ENCODE measurements around the gene CCDC40. TPM values are rescaled to one million over a fixed set of nuclear protein-coding genes. Genes with fewer than 3 reads are reported as not detected.
A peak's percentile ranks its signal among the peaks of the same experiment; 100 is the strongest.
"Not testable (repeated sequence)": the region's sequence is repeated elsewhere in the genome, so short reads cannot be mapped to it uniquely, and the experiment has no call there.

The CCDC40 gene
- total RNA-seq, 1 donor from 2014 or later, result 0.37 TPM

- DNase-seq, result no peak
- intact Hi-C loops (cut with micrococcal nuclease), result loop anchor here (2.0 kb wide), 1 partner anchor 25 kb away; no protein-coding TSS in a partner anchor
- no peaks in the 10 kb centered on the region for H3K36me3 Mint-ChIP-seq (ENCODE audit: low read depth)
- peaks cover 51% of the 10 kb centered on the region for H3K27me3 Mint-ChIP-seq
- peaks cover 7% of the 10 kb centered on the region for H3K4me1 Mint-ChIP-seq
- no peak overlapping the region for H3K27ac Mint-ChIP-seq
- H3K9me3 Mint-ChIP-seq, result no peaks in the 10 kb centered on the region
- no peak overlapping the region for H3K4me3 Mint-ChIP-seq
Measured at GRCh38 chr17:80033840-80034239, 2.6 kb upstream of the CCDC40 start.

- Mint-ChIP-seq H3K4me3 (peak overlapping the region; percentile 88), H3K27me3 (peaks cover 55% of the 10 kb centered on the region), H3K4me1 (peaks cover 7% of the 10 kb centered on the region), H3K9me3 (no peaks in the 10 kb centered on the region), H3K27ac (peak overlapping the region; percentile 59), H3K36me3 (ENCODE audit: low read depth) (no peaks in the 10 kb centered on the region)
- DNase-seq, result peak; percentile 81
- intact Hi-C loops (cut with micrococcal nuclease), result loop anchor here (2.0 to 5.0 kb wide), 2 partner anchors 26 to 238 kb away; partner anchors contain the start of gene CBX8
Measured at GRCh38 chr17:80034791-80035686, 1.4 kb upstream of the CCDC40 start.

GRCh38 chr17:80035687-80035936, 830 bp upstream of the CCDC40 start, which contains the start of gene TBC1D16:
Gene TBC1D16 (minus strand): TSS chr17:80035872. CDS start chr17:80013547, 22,325 bp downstream.
- peak within 1 kb of the TSS; percentile 90 for H3K27ac Mint-ChIP-seq
- peak within 1 kb of the TSS; percentile 88 for H3K4me3 Mint-ChIP-seq
- DNase-seq, result peak; percentile 89
- H3K27me3 Mint-ChIP-seq, result peaks cover 54% of the 10 kb centered on the region
- H3K9me3 Mint-ChIP-seq, result no peaks in the 10 kb centered on the region
- intact Hi-C loops (cut with micrococcal nuclease), result loop anchor here (2.0 to 5.0 kb wide), 2 partner anchors 27 to 238 kb away; partner anchors contain the start of gene CBX8
- no peaks in the 10 kb centered on the region for H3K36me3 Mint-ChIP-seq (ENCODE audit: low read depth)
- peaks cover 7% of the 10 kb centered on the region for H3K4me1 Mint-ChIP-seq

- H3K27ac Mint-ChIP-seq, result peak overlapping the region; percentile 90
- no peaks in the 10 kb centered on the region for H3K9me3 Mint-ChIP-seq
- intact Hi-C loops (cut with micrococcal nuclease), result loop anchor here (5.0 kb wide), 1 partner anchor 240 kb away; the partner anchor contains the start of gene CBX8
- no peaks in the 10 kb centered on the region for H3K36me3 Mint-ChIP-seq (ENCODE audit: low read depth)
- DNase-seq, result peak; percentile 80
- H3K4me3 Mint-ChIP-seq, result peak overlapping the region; percentile 88
- peaks cover 7% of the 10 kb centered on the region for H3K4me1 Mint-ChIP-seq
- peaks cover 56% of the 10 kb centered on the region for H3K27me3 Mint-ChIP-seq
Measured at GRCh38 chr17:80036715-80037477, 454 bp downstream of the CCDC40 start.

GRCh38 chr17:80043963-80044362, 7.5 kb downstream of the CCDC40 start:
- intact Hi-C loops (cut with micrococcal nuclease), result no loop called here
- H3K27me3 Mint-ChIP-seq, result peaks cover 11% of the 10 kb centered on the region
- H3K4me1 Mint-ChIP-seq, result no peaks in the 10 kb centered on the region
- H3K4me3 Mint-ChIP-seq, result no peak overlapping the region
- no peaks in the 10 kb centered on the region for H3K9me3 Mint-ChIP-seq
- H3K36me3 Mint-ChIP-seq (ENCODE audit: low read depth), result no peaks in the 10 kb centered on the region
- DNase-seq, result no peak
- no peak overlapping the region for H3K27ac Mint-ChIP-seq

GRCh38 chr17:80045703-80046102, 9.3 kb downstream of the CCDC40 start:
- Mint-ChIP-seq H3K4me1 (no peaks in the 10 kb centered on the region), H3K27me3 (peaks cover 5% of the 10 kb centered on the region), H3K36me3 (ENCODE audit: low read depth) (no peaks in the 10 kb centered on the region), H3K27ac (no peak overlapping the region), H3K9me3 (no peaks in the 10 kb centered on the region), H3K4me3 (no peak overlapping the region)
- intact Hi-C loops (cut with micrococcal nuclease), result no loop called here
- no peak for DNase-seq

GRCh38 chr17:80046709-80047108, 10.3 kb downstream of the CCDC40 start:
- H3K9me3 Mint-ChIP-seq; H3K27ac Mint-ChIP-seq; H3K27me3 Mint-ChIP-seq; H3K4me1 Mint-ChIP-seq; H3K36me3 Mint-ChIP-seq (ENCODE audit: low read depth); intact Hi-C loops (cut with micrococcal nuclease); DNase-seq; H3K4me3 Mint-ChIP-seq: not testable (repeated sequence)

GRCh38 chr17:80047176-80047575, 10.7 kb downstream of the CCDC40 start:
- intact Hi-C loops (cut with micrococcal nuclease), result no loop called here
- DNase-seq, result no peak
- Mint-ChIP-seq H3K36me3 (ENCODE audit: low read depth) (no peaks in the 10 kb centered on the region), H3K27me3 (peaks cover 3% of the 10 kb centered on the region), H3K27ac (no peak overlapping the region), H3K4me1 (no peaks in the 10 kb centered on the region), H3K4me3 (no peak overlapping the region), H3K9me3 (no peaks in the 10 kb centered on the region)

GRCh38 chr17:80049986-80050385, 13.5 kb downstream of the CCDC40 start:
- DNase-seq, result no peak
- no peaks in the 10 kb centered on the region for H3K9me3 Mint-ChIP-seq
- no peaks in the 10 kb centered on the region for H3K36me3 Mint-ChIP-seq (ENCODE audit: low read depth)
- peaks cover 6% of the 10 kb centered on the region for H3K27me3 Mint-ChIP-seq
- intact Hi-C loops (cut with micrococcal nuclease), result no loop called here
- no peaks in the 10 kb centered on the region for H3K4me1 Mint-ChIP-seq
- no peak overlapping the region for H3K27ac Mint-ChIP-seq
- H3K4me3 Mint-ChIP-seq, result no peak overlapping the region

- intact Hi-C loops (cut with micrococcal nuclease), result no loop called here
- no peaks in the 10 kb centered on the region for H3K4me1 Mint-ChIP-seq
- no peak overlapping the region for H3K27ac Mint-ChIP-seq
- peaks cover 7% of the 10 kb centered on the region for H3K27me3 Mint-ChIP-seq
- H3K36me3 Mint-ChIP-seq (ENCODE audit: low read depth), result no peaks in the 10 kb centered on the region
- no peak overlapping the region for H3K4me3 Mint-ChIP-seq
- no peak for DNase-seq
- no peaks in the 10 kb centered on the region for H3K9me3 Mint-ChIP-seq
Measured at GRCh38 chr17:80050706-80051105, 14.3 kb downstream of the CCDC40 start.

- Mint-ChIP-seq H3K27ac (no peak overlapping the region), H3K27me3 (peaks cover 7% of the 10 kb centered on the region), H3K4me1 (no peaks in the 10 kb centered on the region), H3K9me3 (no peaks in the 10 kb centered on the region), H3K4me3 (no peak overlapping the region), H3K36me3 (ENCODE audit: low read depth) (no peaks in the 10 kb centered on the region)
- no peak for DNase-seq
- intact Hi-C loops (cut with micrococcal nuclease), result no loop called here
Measured at GRCh38 chr17:80051681-80052080, 15.2 kb downstream of the CCDC40 start.

GRCh38 chr17:80053102-80053501, 16.7 kb downstream of the CCDC40 start:
- no peaks in the 10 kb centered on the region for H3K36me3 Mint-ChIP-seq (ENCODE audit: low read depth)
- H3K9me3 Mint-ChIP-seq, result no peaks in the 10 kb centered on the region
- H3K27ac Mint-ChIP-seq, result no peak overlapping the region
- intact Hi-C loops (cut with micrococcal nuclease), result no loop called here
- H3K4me3 Mint-ChIP-seq, result no peak overlapping the region
- no peaks in the 10 kb centered on the region for H3K4me1 Mint-ChIP-seq
- peaks cover 7% of the 10 kb centered on the region for H3K27me3 Mint-ChIP-seq
- DNase-seq, result no peak

GRCh38 chr17:80055597-80055996, 19.2 kb downstream of the CCDC40 start:
- intact Hi-C loops (cut with micrococcal nuclease), result no loop called here
- H3K4me1 Mint-ChIP-seq, result no peaks in the 10 kb centered on the region
- H3K4me3 Mint-ChIP-seq, result no peak overlapping the region
- H3K36me3 Mint-ChIP-seq (ENCODE audit: low read depth), result no peaks in the 10 kb centered on the region
- no peak for DNase-seq
- peaks cover 7% of the 10 kb centered on the region for H3K27me3 Mint-ChIP-seq
- H3K9me3 Mint-ChIP-seq, result no peaks in the 10 kb centered on the region
- no peak overlapping the region for H3K27ac Mint-ChIP-seq

- H3K4me1 Mint-ChIP-seq, result no peaks in the 10 kb centered on the region
- DNase-seq, result no peak
- intact Hi-C loops (cut with micrococcal nuclease), result no loop called here
- H3K9me3 Mint-ChIP-seq, result no peaks in the 10 kb centered on the region
- no peak overlapping the region for H3K4me3 Mint-ChIP-seq
- peaks cover 4% of the 10 kb centered on the region for H3K27me3 Mint-ChIP-seq
- H3K36me3 Mint-ChIP-seq (ENCODE audit: low read depth), result no peaks in the 10 kb centered on the region
- H3K27ac Mint-ChIP-seq, result no peak overlapping the region
Measured at GRCh38 chr17:80058311-80058955, 22.0 kb downstream of the CCDC40 start.
